ENCODE measurements around the gene NBDY.
"Not testable (repeated sequence)": the region's sequence is repeated elsewhere in the genome, so short reads cannot be mapped to it uniquely, and the experiment has no call there.

GRCh38 chrX:56767348-56768119 is 38.5 kb downstream of the NBDY start:
- not testable (repeated sequence) for TF ChIP-seq CTCF (conservative IDR thresholded peaks at IDR 0.05; ENCODE audit: low read length); EZH2phosphoT487 (IDR thresholded peaks at IDR 0.05; ENCODE audit: borderline replicate concordance, low read depth, low read length)
